Measurements from ENCODE around the gene OR2B3.

DNA sequence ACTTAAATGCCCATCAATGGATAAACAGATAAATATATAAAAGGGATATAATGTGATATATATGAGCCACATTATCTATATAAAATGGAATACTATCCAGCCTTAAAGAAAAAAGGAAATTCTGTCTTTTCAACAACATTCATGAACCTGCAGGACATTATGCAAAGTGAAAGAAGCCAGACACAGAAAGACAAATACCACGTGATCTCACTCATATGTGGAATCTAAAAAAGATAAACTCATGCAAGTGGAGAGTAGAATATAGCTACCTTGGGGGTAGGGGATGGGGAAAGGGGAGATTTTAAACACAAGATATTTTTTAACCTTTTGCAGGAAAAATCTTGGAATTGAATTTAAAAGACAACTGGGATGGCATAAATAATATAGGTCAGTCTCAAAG, 10.7 kb upstream of the OR2B3 start:
- TF ChIP-seq, protein P1, sequence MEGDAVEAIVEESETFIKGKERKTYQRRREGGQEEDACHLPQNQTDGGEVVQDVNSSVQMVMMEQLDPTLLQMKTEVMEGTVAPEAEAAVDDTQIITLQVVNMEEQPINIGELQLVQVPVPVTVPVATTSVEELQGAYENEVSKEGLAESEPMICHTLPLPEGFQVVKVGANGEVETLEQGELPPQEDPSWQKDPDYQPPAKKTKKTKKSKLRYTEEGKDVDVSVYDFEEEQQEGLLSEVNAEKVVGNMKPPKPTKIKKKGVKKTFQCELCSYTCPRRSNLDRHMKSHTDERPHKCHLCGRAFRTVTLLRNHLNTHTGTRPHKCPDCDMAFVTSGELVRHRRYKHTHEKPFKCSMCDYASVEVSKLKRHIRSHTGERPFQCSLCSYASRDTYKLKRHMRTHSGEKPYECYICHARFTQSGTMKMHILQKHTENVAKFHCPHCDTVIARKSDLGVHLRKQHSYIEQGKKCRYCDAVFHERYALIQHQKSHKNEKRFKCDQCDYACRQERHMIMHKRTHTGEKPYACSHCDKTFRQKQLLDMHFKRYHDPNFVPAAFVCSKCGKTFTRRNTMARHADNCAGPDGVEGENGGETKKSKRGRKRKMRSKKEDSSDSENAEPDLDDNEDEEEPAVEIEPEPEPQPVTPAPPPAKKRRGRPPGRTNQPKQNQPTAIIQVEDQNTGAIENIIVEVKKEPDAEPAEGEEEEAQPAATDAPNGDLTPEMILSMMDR (IDR thresholded peaks at IDR 0.05): no peak
- TF ChIP-seq EP300 (IDR thresholded peaks at IDR 0.05) (no peak), POLR2A (IDR thresholded peaks at IDR 0.05) (no peak)

Data from tibial nerve (tissue), 4 donors.